H54 (cell line): Measurements from ENCODE around the gene TERB1.

Experiments
- DNase-seq: peaks from one replicate; pipeline ENCODE4 v3.0.0; 2011; ENCODE audit warnings: low spot score, mixed read lengths; ENCODE audit not compliant: insufficient read length
- FAIRE-seq: peaks from 3 replicates; lab custom pipeline; 2011; peaks lifted over from hg19 to GRCh38; lab: Jason Lieb, UNC
- POLR2A ChIP-seq: IDR thresholded peaks from 2 replicates; pipeline ENCODE4 v1.6.1; 2011; ENCODE audit warnings: low read depth, mild to moderate bottlenecking, low read length

Gene TERB1, protein sequence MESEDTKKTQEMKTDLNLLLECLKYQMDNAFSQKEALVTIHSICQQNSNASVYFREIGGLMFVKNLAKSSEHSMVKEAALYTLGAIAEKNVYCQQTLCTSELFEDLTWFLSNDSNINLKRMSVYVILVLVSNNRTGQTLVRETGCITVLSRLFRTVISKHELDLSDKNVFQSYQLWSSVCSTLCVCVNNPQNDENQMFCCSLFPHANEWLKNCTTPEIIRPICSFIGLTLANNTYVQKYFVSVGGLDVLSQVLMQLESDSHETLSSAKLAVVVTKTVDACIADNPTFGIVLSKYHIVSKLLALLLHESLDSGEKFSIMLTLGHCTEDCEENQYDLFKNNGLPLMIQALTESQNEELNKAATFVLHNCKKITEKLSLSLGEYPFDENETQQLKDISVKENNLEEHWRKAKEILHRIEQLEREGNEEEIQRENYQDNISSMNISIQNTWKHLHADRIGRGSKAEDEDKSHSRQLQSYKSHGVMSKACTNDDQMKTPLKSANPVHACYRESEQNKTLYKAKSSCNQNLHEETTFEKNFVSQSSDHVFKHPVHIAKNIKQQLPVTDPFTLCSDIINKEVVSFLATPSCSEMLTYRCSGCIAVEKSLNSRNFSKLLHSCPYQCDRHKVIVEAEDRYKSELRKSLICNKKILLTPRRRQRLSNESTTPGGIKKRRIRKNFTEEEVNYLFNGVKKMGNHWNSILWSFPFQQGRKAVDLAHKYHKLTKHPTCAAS

DNA sequence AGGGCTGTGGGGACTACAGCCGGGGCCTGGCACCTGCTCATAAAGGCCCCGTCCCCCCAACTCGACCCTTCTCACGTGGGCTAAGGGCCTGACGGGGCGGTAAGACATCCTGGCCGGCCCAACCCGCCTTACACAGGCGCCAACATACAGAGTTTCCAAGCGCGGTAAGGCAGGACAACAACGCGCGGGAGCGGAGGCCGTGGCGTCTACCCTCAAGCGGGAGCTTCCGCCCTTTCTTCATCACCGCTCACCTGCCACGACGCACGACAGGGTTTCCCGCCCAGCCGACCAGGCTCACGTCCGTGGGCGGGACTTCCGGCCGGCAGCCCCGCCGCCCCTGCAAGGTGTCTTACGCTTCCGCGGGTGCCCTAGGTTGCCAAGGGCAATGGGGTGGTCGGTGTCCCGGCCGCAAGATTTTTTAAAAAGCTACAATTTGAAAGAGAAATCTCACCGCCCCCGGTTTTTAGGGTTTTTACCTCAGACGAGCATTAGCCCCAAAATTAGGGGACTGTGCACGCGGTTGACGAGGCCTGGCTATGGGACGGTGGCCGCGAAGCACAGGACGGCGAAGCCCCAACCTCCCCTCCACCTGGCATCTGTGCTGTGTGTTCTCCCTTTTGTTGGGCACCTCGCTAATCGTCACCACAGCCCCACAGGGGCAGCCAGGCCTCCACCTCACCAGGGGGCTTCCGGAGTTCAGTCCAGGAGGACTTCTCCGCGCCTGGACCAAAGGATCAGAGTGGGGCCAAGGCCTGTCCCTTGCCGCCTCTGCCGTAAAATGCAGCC, at the start of gene TERB1:
TERB1 (minus strand) TSS at position 265 of the 786 bp plus-strand sequence. CDS start 4,786 bp downstream, outside the sequence.
- no peak for FAIRE-seq
- no peak for DNase-seq
- TF ChIP-seq POLR2A, result no peak

DNA sequence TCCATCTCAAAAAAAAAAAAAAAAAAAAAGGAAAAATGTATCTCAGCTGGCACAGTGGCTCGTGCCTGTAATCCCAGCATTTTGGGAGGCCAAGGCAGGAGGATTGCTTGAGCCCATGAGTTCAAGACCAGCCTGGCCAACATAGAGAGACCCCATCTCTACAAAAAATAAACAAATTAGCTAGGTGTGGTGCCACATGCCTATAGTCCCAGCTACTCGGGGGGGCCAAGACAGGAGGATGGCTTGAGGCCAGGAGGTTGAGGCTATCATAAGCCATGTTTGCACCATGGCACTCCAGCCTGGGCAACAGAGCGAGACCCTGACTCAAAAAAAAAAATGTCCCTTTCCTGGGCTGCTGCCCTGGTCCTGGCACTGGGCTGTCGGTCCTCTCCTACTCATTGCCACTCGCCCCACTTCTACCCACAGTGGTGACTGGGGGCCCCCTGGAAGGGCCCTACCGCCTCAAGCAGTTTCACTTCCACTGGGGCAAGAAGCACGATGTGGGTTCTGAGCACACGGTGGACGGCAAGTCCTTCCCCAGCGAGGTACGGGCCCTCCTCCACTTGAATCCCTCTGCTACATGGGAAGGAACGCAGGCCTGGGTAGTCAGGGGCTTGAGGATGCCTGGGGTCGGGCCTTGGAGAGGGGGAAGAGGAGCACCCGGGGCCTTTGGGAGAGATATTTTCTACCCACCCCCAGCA, 48.9 kb upstream of the TERB1 start:
- no peak for FAIRE-seq
- TF ChIP-seq POLR2A, result no peak
- no peak for DNase-seq

DNA sequence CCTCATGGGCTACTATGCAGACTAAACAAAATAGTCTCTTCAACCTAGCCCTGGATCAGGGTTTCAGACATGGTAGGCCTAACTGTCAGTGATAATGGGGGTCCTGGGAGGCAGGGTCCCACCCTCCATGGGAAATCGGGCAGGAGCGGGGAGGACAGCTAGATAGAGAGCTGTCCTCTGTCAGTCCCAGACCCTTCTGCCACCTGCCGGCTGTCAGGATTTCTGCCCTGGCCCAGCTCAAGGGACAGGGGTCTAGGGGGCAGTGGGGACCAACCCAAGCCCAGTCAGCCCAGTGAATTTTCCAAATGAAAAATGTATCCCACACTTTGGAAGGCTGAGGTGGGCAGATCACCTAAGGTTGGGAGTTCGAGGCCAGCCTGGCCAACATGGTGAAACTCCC, 48.2 kb upstream of the TERB1 start:
- DNase-seq (no peak), FAIRE-seq (no peak)
- no peak for TF ChIP-seq POLR2A

DNA sequence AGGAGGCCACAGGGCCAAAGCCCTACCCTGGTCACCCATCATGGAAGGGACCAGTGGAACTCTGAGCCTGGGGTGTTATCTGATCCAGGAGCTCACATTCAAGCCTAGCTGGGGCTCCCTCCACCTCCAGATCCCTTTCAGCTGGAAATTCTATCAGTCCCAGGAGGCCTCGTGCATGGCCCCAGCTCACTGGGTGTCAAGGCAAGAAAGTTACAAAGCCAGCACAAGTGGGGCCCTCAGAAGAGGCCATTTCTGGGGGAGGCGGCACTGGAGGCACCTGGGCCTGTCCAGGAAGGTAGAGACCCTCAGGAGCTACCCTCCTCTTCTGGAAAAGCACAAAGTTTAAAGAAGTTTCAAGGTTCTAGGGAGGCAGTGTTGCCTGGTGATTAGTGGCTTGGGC, 47.6 kb upstream of the TERB1 start:
- FAIRE-seq (no peak), DNase-seq (no peak)
- no peak for TF ChIP-seq POLR2A

DNA sequence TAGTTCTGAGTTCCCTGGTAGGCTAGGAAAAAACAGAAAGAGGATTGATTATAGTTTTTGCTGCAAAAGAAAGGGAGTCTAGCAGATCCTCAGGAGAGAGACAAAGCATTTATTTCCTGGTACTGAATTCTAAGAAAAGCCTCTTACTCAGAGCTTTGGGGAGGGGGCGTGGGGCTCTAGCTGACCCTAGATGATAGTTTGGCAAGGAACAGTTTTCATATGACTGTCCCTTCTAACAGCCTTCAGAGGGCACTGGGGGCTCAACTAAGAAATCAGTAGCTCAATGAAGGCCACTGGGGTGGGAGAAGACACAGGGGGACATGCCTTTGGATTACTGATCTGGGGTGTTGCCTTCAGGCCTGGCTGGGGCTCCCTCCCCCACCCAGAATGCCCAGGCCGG, 46.8 kb upstream of the TERB1 start:
- FAIRE-seq, result no peak
- no peak for DNase-seq
- TF ChIP-seq POLR2A, result no peak

DNA sequence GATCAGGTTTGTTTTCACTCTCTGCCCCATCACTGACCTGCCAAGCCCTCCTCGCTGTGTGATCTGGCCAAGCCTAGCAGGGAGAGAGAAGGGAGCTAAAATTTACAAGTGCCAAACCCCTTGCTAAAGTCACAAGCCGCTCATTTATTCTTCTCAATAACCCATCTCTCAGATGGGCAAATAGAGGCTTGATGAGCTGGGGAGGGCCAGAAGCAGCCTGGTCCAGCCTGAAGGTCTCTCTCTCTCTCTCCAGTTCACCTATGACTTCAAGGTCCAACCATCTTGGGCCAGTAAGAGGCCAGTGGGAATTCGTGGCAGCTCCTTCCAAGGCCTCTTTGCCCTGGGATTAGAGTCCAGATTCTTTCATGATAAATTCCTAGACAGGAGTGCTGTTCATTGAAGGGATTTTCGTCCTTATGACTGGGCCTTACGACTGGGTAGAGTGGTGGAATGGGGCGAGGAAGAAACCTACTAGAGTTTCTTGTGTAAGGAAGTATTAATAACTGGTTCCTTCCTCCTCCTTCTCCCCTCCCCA, 46.2 kb upstream of the TERB1 start:
- no peak for FAIRE-seq
- DNase-seq, result no peak
- TF ChIP-seq POLR2A, result no peak

DNA sequence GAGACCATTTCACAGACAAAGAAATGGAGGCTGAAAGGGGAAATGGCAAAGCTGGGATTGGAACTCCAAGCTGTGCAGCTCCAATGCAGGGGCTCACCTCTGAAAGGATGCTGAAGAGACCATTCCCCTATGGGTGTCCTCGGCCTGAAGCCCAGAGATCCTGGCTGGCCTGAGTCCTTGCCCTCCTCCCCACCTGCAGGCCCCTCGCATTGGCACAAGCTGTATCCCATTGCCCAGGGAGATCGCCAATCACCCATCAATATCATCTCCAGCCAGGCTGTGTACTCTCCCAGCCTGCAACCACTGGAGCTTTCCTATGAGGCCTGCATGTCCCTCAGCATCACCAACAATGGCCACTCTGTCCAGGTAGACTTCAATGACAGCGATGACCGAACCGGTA, 45.4 kb upstream of the TERB1 start:
- DNase-seq (no peak), FAIRE-seq (no peak)
- no peak for TF ChIP-seq POLR2A

DNA sequence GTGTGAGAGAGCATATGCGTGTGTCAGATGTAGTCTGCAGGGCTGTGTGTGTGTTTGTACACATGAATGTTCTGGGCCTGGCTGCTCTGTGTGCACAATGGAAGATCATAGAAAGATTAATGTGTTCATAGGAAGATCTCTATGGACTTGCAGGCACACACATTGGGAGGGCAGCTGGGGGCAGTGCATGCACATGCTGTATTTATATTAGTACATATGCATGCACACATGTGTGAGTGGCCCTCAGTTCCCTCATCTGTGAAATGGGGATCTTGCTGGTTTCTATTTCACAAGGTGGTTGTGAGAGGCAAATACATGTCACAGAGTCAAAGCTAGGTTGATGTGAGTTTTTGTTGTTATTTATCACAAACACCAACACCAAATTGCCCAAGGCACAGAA, 44.9 kb upstream of the TERB1 start:
- DNase-seq (no peak), FAIRE-seq (no peak)
- no peak for TF ChIP-seq POLR2A

DNA sequence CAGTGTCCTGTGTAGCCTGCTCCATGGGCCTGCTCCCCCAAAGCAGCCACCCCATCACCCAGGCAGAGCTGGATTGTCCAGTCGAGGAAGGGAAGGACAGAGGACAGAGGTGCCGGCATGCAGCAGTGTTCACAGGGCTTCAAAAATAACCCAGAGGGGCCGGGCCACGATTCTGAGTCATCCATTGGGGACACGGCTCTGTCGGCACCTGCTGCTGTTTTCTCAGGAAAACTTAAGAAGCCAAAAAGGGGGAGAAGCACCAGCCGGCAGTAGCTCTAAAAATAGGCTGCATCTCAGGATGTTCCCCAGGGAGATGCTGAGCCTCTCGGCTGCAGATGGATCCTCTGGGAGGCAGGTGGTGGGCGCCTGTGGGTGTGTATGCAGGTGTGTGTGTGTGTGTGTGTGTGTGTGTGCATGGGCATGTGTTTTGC, 44.4 kb upstream of the TERB1 start:
- TF ChIP-seq POLR2A, result no peak
- FAIRE-seq, result no peak

DNA sequence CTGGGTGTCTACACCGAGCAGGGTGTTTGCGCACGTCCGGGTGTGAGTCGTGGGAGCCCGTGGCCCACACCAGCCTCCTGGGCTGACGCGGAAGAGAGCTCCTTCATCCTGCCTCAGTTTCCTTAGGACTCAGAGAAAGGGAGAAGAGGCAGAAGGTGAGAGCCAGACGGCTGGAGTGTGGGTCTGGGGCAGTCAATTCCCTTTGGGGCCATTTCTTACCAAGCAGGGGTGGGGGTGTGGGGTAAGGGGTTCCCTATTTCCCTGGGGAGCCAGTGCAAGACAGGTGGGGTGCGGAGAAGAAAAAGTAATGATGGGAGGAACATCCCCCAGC, 43.7 kb upstream of the TERB1 start:
- DNase-seq (no peak), FAIRE-seq (no peak)
- no peak for TF ChIP-seq POLR2A

More for the DNA sequence above, 44.4 kb upstream of the TERB1 start:
- peak; percentile 41 for DNase-seq

DNA sequence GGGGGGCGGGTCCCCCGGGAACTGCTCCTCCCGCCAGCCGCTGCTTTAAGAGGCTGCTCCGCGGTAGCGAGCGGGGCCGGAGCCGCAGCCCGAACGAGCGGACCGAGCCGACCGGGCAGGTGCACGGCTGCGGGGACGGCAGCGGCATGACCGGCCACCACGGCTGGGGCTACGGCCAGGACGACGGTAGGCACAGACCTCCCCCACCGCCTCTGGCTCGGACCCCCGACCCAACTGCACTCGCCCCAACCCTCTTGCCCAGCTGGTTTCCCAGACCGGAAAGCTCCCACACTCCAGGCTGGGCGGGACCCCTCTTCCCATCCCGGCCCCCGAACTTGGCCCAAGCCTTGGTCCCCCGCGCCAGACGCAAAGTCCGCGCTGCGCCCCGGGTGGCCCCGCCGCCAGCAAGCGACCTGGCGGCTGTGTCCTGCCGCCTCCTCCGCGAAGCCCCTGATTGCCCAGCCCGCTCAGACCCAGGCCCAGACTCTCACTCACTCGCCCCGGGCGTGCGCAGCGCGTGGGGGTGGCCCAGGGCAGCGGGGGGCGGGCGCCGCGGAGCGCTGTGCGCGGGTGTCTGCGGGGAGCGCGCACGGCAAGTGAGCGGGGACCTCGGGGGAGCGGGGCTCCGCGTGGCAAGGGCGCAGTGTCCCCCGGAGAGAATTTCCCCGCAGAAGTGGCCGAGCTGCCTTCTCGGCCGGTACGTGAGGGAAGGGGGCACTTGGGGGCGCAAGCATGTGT, 43.1 kb upstream of the TERB1 start, which contains the start of gene CA7:
CA7 (plus strand) TSS at position 73 of the 738 bp plus-strand sequence; CDS start at position 147, 74 bp downstream.
- FAIRE-seq (no peak), DNase-seq (no peak)
- no peak for TF ChIP-seq POLR2A

DNA sequence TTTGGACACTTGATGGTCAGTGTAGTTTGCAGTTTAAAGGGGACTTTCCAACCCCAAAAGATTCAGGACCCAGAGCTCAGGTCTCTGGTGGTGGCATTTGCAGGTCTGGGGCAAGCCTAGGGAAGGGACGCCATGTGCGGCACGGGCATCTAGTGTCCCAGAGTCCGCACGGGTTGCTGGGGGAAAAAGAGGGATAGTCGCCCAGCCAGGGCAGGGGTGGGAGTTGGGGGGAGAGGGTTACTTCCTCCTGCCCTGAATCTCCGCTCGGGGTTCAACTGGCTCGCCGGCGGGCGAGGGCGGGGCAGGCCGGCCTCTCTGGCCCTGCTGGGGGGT, 42.6 kb upstream of the TERB1 start:
- FAIRE-seq (no peak), DNase-seq (no peak)
- no peak for TF ChIP-seq POLR2A

DNA sequence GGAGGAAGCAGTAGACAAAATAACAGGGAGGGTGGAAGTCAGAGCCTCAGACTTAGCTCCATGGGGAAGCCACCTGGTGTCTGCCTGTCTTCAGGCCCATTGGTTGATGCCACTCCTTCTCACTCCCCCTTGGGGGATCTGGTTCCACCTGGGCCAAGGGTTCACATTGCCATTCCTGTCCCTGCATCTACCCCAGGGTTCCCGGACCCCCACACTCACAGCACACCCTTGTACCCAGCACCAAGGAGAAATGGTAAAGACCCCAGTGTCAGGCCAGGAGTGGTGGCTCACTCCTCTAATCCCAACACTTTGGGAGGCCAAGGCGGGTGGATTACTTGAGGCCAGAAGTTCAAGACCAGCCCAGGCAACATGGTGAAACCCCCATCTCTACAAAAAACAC, 41.8 kb upstream of the TERB1 start:
- no peak for TF ChIP-seq POLR2A
- FAIRE-seq, result no peak
- no peak for DNase-seq
